Urinary bladder (tissue), 4 donors: ENCODE measurements around the gene CMIP. TPM values are rescaled to one million over a fixed set of nuclear protein-coding genes. Genes with fewer than 3 reads are reported as not detected.
A peak's percentile ranks its signal among the peaks of the same experiment; 100 is the strongest.
"Not testable (repeated sequence)": the region's sequence is repeated elsewhere in the genome, so short reads cannot be mapped to it uniquely, and the experiment has no call there.

Experiments
- DNase-seq: peaks from one replicate; pipeline ENCODE4 v3.0.0-alpha.2; 2015; ENCODE audit errors: extremely low spot score
- H3K27ac ChIP-seq: one replicate; pipeline ENCODE4 v1.5.1; 2013; ENCODE audit warnings: low read depth, mild to moderate bottlenecking, moderate library complexity
- H3K36me3 ChIP-seq: one replicate; pipeline ENCODE4 v1.6.1; 2013; ENCODE audit warnings: mild to moderate bottlenecking, moderate library complexity; ENCODE audit not compliant: insufficient read depth
- H3K4me1 ChIP-seq: one replicate; pipeline ENCODE4 v1.6.1; 2013; ENCODE audit warnings: mild to moderate bottlenecking, moderate library complexity; ENCODE audit not compliant: insufficient read depth
- H3K4me3 ChIP-seq: one replicate; pipeline ENCODE4 v1.5.1; 2013; ENCODE audit warnings: low read depth, low read length
- WGBS: extraction: QIAGEN DNeasy Blood & Tissue Kit; methylation state at CpG from one replicate; pipeline ENCODE4 v1.1.7; 2013; 5-methylcytosine and 5-hydroxymethylcytosine counted together
- polyA plus RNA-seq: library from polyadenylated mRNA; stranded (reverse); fragments of 200-250 nt; gene quantifications from one replicate; pipeline ENCODE4 v1.2.3, GENCODE V29; 2013
- total RNA-seq: library from RNA; depleted of rRNA; stranded (reverse); fragments of >200 nt; gene quantifications from one replicate; pipeline ENCODE4 v1.2.3, GENCODE V29; 2014
- donor health status: healthy with polysubstance abuse.
- donor health status: healthy.

Gene CMIP
- total and polyA plus RNA-seq, 2 donors: 21.7 to 29.4 TPM

DNA sequence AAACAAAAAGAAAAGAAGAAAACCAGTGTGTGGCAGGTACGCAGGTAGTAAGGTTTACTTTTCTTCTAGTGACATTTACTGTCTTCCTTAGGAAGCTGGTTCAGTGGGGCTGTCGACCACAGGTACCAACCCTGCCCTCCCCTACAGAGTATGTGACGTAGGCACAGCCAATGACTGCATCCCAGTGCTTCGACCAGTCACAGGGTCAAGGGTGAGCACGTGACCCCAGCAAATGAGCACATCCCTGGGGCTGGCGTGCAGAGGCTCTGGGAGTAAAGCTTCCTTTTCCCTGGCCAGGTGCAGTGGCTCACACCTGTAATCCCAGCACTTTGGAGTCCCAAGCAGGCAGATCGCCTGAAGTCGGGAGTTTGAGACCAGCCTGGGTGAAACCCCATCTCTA, 295.6 kb downstream of the CMIP start:
- no peak overlapping the region for H3K27ac ChIP-seq
- H3K4me1 ChIP-seq: no peaks in the 10 kb centered on the region
- WGBS: 71% methylated on average over 8 of the region's 8 CpGs
- H3K36me3 ChIP-seq: no peaks in the 10 kb centered on the region
- DNase-seq: no peak
- H3K4me3 ChIP-seq: no peak overlapping the region

DNA sequence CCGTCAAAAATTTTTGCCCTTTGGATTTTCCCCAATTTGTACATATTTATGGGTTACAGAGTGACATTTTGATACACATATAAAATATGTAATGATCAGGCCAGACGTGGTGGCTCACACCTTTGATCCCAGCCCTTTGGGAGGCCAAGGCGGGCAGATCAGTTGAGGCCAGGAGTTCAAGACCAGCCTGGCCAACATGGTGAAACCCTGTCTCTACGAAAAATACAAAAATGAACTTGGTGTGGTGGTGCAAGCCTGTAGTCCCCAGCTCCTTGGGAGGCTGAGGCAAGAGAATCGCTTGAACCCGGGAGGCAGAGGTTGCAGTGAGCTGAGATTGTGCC, 296.8 kb downstream of the CMIP start:
- H3K27ac ChIP-seq, DNase-seq, H3K4me1 ChIP-seq, H3K36me3 ChIP-seq, H3K4me3 ChIP-seq: not testable (repeated sequence)
- WGBS: 87% methylated on average over 6 of the region's 6 CpGs

DNA sequence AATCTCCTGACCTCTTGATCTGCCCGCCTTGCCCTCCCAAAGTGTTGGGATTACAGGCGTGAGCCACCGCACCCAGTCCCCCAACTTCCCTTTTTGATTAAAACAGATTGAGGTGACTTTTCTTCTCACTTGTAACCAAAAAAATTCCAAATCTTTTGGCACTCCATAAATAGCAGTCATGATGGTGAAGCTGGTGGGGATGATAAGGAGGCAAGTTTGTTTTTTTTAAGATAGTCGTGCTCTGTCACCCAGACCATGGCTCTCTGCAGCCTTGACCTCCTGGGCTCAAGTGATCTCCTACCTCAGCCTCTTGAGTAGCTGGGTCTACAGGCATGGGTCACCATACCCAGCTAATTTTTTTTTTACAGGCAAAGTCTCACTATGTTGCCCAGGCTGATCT, 299.8 kb downstream of the CMIP start:
- Histone ChIP-seq H3K27ac (no peak overlapping the region), H3K4me3 (no peak overlapping the region), H3K4me1 (no peaks in the 10 kb centered on the region), H3K36me3 (no peaks in the 10 kb centered on the region)
- whole genome bisulfite sequencing: 86% methylated on average over 4 of the region's 4 CpGs
- DNase-seq: no peak

DNA sequence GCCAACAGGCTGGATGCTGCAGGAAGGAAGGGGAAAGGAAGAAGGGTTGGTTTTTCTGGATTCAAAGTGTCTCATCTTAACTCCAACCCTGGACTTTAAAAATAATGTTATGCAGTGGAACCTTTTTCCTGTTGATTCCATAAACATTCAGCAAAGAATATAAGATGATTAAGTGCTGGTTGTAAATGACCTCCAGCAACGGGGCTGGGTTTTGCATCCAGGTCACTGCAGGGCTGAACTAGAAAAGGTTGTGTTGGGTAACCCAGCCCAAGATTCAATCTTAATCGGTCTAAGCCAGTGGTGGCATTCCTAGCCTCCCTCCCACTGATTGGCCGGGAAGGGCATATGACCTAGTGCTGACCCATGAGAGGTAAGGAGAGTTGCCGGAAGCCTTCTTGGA, 300.3 kb downstream of the CMIP start:
- no peak for DNase-seq
- WGBS: 88% methylated on average over 4 of the region's 4 CpGs
- H3K4me3 ChIP-seq: no peak overlapping the region
- no peak overlapping the region for H3K27ac ChIP-seq
- H3K36me3 ChIP-seq: no peaks in the 10 kb centered on the region
- no peaks in the 10 kb centered on the region for H3K4me1 ChIP-seq

DNA sequence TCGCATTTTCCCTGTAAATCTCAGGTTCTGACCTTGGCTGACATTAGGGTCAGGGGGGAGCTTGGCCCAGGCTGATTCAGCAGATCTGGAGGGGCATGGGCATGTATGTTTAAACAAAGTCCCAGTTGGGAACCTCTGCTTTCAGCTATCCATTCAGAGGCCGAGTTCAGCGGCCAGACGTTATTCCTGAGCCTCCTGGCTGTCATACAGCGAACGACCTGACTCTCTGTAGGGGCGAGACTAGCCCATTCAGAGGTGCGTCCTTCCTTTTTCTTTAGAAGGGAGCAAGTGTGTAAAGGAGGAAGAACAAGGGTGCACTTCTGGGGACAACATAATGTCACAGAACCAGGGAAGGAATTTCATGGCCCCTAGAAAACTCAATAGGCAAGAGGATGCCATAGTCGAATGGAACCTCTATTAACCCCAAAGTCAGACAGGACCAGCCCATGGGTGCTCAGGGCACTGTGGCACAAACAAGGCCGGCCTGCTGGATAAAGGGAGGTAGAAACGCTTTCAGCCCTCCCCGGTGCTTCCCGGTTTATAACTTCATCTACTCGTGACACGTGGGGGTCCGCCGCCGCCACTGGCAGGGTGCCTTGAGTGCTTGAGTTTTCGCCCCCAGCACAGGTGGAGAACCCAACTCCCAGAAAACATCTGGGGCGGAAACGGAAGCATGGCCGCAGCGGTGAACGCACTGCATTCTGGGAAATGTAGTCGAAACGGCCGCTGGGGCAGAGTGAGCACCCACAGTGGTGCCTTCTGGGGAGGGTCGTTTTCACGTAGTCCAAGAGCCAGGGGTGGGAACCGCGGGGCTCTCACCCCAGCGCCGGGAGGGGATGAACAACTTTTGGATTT, 301.3 kb downstream of the CMIP start:
- WGBS: 21% methylated on average over 33 of the region's 33 CpGs
- H3K27ac ChIP-seq: no peak overlapping the region
- no peak for DNase-seq
- H3K4me1 ChIP-seq: no peaks in the 10 kb centered on the region
- H3K36me3 ChIP-seq: no peaks in the 10 kb centered on the region
- H3K4me3 ChIP-seq: peak overlapping the region; percentile 8

DNA sequence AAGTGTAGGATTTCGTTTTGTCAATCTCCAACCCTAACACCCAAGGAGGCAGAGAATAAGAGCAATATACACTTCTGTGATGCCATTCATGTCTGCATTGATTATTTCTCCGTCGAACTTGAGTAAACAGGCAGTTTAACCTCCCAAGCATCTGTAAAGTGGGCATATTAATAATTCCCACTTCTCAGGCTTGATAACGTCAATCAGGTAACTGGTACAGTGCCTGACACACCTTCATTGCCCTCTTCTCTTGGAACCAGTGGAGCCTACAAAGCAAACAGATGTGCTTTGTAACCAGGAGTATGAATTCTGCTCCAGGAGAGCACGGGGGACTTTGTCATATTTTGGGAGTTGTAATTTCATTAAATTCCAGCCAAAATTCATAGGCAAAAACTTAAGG, 302.0 kb downstream of the CMIP start:
- H3K4me3 ChIP-seq: no peak overlapping the region
- H3K27ac ChIP-seq: no peak overlapping the region
- no peaks in the 10 kb centered on the region for H3K36me3 ChIP-seq
- H3K4me1 ChIP-seq: no peaks in the 10 kb centered on the region
- 42% methylated on average over 5 of the region's 5 CpGs for WGBS
- no peak for DNase-seq

DNA sequence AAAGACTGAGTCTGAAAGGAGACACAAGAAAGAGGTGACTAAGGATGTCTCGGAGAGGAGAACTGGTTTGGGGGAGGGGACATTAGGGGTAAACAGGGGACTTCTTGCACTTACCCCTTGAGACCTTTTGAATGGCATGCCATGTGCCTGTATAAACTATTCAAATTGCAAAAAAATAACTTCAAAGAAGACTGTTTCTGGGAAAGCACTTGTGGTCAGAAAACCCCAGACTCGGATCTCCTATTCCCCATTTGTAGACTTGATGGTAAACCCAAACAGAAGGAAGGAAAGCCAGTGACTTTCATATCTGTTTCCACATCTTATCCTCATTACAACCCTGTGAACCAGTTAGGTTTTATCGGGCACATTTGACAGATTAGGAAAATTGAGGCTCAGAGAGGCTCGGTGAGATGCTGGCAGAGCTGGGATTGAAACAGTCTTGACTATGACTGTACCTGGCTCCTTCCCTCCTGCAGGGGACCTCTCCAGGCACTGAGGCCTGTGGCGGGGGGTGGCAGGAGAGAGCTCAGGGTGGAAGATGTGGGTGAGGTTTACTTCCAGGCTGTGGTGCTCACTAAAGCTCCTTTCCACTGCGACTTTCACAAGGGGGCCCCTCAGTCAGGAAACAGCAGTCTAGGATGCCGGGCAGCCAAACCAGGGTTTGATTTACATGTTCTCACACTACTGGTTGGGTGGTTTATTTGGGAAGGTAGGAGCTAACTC, 304.0 kb downstream of the CMIP start:
- Histone ChIP-seq H3K4me1 (no peaks in the 10 kb centered on the region), H3K4me3 (no peak overlapping the region), H3K27ac (no peak overlapping the region), H3K36me3 (no peaks in the 10 kb centered on the region)
- 58% methylated on average over 7 of the region's 7 CpGs for WGBS
- DNase-seq: no peak

DNA sequence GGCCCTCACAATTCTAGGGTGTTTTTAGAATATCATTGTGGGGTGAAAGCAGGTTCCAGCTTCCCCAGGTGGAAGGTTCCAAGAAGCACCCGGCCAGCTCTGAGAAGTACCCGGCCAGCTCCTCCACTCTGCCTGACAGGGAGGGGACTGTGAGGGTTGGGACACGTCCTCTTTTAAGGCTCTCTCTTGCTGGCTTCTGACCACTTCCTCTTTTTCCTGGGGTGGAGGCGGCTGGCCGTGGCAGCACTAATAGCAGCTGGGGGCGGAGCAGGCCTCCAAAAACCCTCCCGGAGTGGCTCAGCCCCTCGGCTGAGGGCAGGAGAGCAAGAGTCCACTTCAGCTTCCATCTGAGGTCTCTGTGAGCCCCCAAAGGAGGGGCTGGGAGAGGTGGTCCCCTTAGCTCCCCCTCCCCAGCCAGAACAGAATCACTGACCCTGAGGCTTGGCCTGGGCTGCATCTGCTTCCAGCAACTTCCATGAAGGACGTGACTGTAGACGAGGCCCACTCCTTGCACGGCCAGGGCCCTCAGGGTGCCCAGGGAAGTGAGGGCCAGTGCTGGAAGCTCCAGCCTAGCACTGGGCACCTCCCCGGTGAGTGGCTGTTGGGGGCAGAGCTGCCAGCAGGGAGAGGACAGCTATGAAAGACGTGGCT, 307.7 kb downstream of the CMIP start:
- H3K36me3 ChIP-seq: no peaks in the 10 kb centered on the region
- DNase-seq: no peak
- H3K4me1 ChIP-seq: no peaks in the 10 kb centered on the region
- H3K27ac ChIP-seq: no peak overlapping the region
- WGBS: 54% methylated on average over 13 of the region's 13 CpGs
- H3K4me3 ChIP-seq: no peak overlapping the region

DNA sequence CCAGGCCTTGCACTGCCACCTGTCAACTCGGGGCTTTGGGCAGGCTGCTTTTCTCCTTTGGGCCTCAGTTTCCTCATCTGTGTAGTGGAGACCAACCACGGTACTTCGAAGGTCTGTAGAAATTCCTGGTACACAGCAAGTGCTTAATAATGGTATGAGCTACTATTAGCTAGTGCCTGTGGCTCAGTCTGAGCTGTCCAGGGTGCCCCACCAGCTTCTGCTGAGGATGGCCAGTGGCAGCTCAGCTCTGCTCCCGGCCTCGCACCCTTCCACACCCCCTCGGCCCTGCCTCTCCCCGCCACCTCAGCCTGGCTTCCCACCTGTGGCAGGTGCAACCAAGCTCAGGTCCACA, 308.2 kb downstream of the CMIP start:
- DNase-seq: no peak
- WGBS: 94% methylated on average over 7 of the region's 7 CpGs
- H3K36me3 ChIP-seq: no peaks in the 10 kb centered on the region
- no peak overlapping the region for H3K27ac ChIP-seq
- H3K4me3 ChIP-seq: no peak overlapping the region
- no peaks in the 10 kb centered on the region for H3K4me1 ChIP-seq

DNA sequence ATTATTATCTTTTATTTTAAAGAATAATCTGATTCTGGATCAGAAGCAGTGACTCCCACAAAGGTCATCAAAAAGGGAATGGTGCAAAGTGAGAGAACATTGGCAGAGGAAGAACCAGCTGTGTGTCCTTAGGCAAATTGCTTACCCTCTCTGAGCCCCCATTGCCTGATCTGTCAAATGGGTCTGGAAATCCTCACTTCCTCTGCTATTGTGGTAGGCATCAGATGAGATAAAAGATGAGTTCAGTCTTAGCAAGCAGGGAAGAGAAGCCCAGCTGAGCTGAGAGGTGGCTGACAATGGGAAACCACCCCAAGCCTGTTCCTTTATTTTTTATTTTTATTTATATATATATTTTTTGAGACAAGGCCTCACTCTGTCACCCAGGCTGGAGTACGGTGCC, 310.2 kb downstream of the CMIP start:
- DNase-seq: no peak
- no peak overlapping the region for H3K4me3 ChIP-seq
- 92% methylated on average over 1 of the region's 1 CpG for WGBS
- no peak overlapping the region for H3K27ac ChIP-seq
- no peaks in the 10 kb centered on the region for H3K36me3 ChIP-seq
- H3K4me1 ChIP-seq: no peaks in the 10 kb centered on the region

DNA sequence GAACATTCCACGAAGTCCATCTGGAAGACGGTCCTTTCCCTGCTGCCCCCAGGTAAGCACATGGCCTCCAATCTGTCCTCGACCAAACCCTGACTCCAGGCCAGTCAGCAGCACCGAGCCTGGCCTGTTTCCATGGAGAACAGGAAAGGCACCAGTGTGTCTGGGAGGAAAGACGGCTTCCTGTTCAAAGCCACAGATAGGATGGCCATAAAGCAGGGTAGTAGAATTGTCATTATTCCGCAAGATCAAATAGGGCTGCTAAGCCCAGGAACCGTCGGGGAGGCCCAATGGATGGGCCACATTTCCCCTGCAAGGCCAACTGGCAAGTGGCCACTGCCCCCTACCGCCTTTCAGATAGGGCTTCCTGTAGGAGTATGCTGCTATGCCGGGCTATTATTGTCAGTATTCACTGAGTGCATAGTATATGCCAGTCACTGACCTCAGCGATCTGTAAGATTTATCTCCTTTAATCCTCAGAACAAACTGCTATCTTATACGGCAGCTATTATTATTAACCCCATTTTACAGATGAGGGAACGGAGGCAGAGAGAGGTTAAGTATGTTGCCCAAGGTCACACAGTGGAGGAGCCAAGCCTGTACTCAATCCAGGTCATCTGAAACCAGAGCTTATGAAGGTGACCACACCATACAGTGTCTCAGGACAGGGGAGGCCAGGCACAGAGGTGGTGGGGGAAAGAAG, 311.5 kb downstream of the CMIP start:
- H3K36me3 ChIP-seq: no peaks in the 10 kb centered on the region
- H3K27ac ChIP-seq: no peak overlapping the region
- WGBS: 37% methylated on average over 13 of the region's 13 CpGs
- H3K4me3 ChIP-seq: no peak overlapping the region
- no peak for DNase-seq
- no peaks in the 10 kb centered on the region for H3K4me1 ChIP-seq

DNA sequence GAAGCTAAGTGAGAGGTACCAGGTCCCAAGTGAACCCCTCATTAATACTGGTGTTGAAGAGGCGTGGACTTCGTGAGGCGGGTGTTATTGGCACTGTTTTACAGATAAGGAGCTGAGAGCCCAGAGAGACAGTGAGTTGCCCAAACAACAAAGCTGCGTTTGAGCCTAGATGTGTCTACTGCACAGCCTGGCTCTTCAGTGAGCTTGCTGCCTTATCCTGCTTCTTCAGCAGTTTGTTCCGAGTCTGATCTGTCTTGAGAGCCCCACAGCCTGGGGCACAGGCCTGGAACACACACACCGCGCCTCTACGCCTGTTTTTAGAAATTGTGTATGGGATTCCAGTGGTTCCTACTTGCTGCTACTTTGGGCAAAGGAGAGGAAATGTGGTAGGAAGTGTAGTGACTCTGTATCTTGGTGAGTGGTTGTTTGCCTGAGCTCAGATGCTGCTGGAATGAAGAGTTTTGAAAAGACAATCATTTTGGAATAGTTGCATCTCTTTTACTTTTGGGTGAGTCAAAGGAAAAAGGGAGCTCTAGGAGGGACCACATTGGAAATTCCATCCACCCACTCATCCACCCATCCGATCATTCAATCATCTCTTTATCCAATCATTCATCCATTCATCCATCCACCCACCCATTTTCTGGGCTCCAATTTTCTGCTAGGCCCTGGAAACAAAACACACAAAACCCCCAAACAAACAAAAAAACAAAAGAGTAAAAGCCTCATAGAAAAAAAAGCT, 312.2 kb downstream of the CMIP start:
- H3K36me3 ChIP-seq: no peaks in the 10 kb centered on the region
- WGBS: 74% methylated on average over 9 of the region's 9 CpGs
- H3K4me1 ChIP-seq: no peaks in the 10 kb centered on the region
- DNase-seq: no peak
- H3K4me3 ChIP-seq: no peak overlapping the region
- no peak overlapping the region for H3K27ac ChIP-seq

DNA sequence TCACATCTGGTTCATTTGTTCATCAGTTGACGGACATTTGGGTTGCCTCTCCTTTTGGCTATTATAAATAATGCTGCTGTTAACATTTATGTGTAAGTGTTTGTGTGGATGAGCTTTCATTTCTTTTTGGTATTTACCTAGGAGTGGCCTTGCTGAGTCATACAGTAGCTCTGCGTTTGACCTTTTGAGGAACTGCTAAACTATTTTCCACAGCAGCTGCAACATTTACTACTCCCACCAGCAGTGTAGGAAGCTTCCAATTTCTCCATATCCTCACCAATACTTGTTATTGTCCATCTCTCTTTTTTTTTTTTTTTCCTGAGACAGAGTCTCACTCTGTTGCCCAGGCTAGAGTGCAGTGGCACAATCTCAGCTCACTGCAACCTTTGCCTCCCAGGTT, 313.8 kb downstream of the CMIP start:
- Histone ChIP-seq H3K36me3 (no peaks in the 10 kb centered on the region), H3K4me1 (no peaks in the 10 kb centered on the region), H3K27ac (no peak overlapping the region), H3K4me3 (no peak overlapping the region)
- 59% methylated on average over 2 of the region's 2 CpGs for WGBS
- no peak for DNase-seq
